Measurements from ENCODE around the gene PSME2.

Gene PSME2

DNA sequence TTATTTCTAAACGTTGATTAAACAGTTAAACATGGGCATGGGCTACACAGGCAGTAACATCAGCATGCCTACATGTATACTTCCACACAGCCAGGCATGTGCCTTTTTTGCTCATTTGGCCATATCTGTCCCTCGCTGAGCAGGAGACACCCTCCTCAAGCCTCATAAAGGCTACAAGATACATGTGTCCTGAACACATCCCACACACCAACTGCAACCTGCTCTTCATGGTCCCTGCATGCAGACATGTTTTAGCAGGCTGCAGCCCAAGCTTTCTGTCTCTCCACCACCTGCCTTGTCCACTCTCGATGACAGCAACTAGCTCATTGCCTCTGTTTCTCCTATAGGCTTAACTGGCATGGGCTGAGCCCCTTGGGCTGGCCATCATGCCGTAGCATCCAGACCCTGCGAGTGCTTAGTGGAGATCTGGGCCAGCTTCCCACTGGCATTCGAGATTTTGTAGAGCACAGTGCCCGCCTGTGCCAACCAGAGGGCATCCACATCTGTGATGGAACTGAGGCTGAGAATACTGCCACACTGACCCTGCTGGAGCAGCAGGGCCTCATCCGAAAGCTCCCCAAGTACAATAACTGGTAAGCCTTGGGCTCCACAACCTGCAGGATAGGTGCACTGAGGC is 49.7 kb downstream of the PSME2 start:
- TF ChIP-seq, protein P1, sequence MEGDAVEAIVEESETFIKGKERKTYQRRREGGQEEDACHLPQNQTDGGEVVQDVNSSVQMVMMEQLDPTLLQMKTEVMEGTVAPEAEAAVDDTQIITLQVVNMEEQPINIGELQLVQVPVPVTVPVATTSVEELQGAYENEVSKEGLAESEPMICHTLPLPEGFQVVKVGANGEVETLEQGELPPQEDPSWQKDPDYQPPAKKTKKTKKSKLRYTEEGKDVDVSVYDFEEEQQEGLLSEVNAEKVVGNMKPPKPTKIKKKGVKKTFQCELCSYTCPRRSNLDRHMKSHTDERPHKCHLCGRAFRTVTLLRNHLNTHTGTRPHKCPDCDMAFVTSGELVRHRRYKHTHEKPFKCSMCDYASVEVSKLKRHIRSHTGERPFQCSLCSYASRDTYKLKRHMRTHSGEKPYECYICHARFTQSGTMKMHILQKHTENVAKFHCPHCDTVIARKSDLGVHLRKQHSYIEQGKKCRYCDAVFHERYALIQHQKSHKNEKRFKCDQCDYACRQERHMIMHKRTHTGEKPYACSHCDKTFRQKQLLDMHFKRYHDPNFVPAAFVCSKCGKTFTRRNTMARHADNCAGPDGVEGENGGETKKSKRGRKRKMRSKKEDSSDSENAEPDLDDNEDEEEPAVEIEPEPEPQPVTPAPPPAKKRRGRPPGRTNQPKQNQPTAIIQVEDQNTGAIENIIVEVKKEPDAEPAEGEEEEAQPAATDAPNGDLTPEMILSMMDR (conservative IDR thresholded peaks at IDR 0.05; ENCODE audit: low read depth, low read length): no peak
- H3K4me3 ChIP-seq (ENCODE audit: low read length): no peak overlapping the region

DNA sequence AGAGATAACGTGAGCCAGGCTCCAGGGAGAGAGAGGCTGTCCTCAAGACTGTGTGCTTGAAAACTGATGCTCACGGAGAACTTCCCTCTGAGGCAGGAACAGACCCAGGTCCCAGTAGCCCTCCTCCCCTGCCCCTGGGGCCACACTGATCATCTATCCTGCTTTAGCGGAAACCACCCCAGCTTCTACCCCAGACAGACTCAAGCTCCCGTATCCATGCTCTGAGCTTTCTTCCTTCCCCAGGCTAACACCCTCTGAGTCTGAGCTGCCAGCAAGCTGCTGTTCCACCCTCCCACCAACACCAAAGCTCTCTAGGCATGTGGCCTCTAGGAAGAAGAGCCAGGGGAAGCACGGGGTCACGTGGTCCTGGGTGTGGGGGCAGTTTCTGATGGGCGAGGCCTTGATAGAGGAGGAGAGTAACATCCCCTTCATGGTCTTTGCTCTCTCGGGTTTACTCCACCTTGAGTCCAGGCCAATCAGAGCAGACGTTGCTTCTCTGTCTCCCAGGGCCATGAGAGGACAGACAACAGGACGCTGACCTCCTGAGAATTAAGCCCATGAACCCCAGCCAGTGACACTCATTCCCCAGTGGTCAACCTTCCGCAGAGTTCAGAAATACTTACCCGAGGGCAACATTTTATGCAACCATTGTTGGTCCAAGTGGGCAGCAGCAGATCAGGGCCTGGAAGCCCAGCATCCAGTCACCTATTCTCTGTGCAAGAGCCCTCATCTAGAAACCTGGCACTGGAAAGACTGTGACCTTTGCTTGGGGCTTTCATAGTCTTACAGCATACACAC is 50.9 kb downstream of the PSME2 start:
- TF ChIP-seq, protein P1 (conservative IDR thresholded peaks at IDR 0.05; ENCODE audit: low read depth, low read length): no peak
- DNase-seq (ENCODE audit: low read depth): no peak
- H3K4me3 ChIP-seq (ENCODE audit: low read length): peak overlapping the region; percentile 74

More for the DNA sequence above, 49.7 kb downstream of the PSME2 start:
- no peak for DNase-seq (ENCODE audit: low read depth)

DNA sequence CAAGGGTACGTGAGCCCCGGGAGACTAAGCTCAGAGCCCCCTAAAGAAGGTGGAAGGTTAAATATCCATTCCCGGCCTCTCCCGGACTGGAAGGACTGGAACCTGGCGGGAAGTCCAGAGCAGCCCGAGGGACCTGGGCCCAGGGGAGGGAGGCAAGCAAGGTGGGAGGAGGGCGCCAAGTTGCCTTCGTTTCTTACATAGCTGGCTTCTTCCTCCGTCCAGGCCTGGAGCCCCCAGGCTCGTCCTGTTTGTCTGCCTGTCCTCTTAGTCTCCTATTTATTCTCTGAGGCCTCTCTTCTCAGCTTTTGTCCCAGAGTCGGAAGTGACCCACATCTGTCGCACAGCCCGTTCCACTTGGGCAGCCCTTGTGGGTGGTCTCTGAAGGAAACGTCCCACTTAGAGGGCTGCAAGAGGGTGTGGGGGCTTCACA is 51.6 kb downstream of the PSME2 start:
- peak overlapping the region; percentile 74 for H3K4me3 ChIP-seq (ENCODE audit: low read length)
- TF ChIP-seq, protein P1 (conservative IDR thresholded peaks at IDR 0.05; ENCODE audit: low read depth, low read length): no peak
- no peak for DNase-seq (ENCODE audit: low read depth)

DNA sequence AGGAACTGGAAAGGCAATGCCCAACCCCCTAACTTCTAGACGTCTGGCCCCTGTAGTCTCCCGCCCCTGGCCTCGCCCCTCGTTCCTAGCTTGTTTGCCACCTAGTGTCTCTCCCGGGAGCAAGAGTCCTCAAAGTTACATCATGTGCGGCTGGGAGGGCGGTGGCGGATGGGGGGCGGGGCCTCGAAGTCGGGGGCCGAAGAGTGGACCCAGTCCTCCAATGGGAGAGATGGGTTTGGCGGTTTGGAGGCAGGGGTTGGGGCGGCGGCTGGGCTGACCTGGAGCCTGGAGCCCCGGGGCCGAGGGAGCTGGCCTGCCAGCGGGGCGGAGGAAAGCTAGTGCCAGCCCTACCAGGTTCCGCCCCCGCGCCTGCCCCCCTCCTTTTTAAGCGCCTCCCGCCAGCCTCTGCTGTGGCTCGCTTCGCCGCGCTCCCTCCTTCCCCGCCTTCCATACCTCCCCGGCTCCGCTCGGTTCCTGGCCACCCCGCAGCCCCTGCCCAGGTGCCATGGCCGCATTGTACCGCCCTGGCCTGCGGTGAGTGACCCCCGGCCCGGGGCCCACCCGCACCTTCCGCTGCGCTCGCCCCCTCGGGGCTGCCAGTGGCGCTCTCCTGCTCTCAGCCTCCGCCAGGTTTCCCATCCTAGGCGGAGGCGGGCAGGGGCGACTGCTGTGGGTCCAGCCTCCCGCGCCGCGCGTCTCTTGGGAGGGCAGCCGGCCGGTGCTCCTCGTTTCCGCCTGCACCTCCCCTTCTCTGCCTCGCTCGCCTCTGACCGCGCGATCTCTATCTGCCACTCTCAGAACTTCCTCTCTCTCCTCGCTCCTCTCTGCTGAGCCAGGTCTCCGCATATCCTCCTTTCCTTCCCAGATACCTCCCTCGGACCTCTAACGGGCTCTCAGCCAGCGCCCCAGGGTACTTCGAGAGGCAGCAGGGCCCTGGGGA is 52.2 kb downstream of the PSME2 start, which contains the start of gene PCK2:
PCK2 (plus strand) TSS at position 411 of the 940 bp plus-strand sequence; CDS start at position 506, 95 bp downstream.
- TF ChIP-seq, protein P1 (conservative IDR thresholded peaks at IDR 0.05; ENCODE audit: low read depth, low read length): no peak
- H3K4me3 ChIP-seq (ENCODE audit: low read length): peak within 1 kb of the TSS; percentile 74
- DNase-seq (ENCODE audit: low read depth): peak; percentile 39
